GM18520 (cell line): Measurements from ENCODE around the gene CDRT15L2.
"Not testable (repeated sequence)": the region's sequence is repeated elsewhere in the genome, so short reads cannot be mapped to it uniquely, and the experiment has no call there.

Experiments
- ATAC-seq: cut with Tn5 transposase; IDR thresholded peaks from one replicate; pipeline ENCODE4 v1.9.1; 2021; ENCODE audit not compliant: unreplicated experiment

Gene CDRT15L2

GRCh38 chr17:20579424-20579823 lies at the start of gene CDRT15L2:
Gene CDRT15L2, plus strand, starts transcription at chr17:20579724. Its CDS starts 20 bp downstream, at chr17:20579744.
- ATAC-seq, result not testable (repeated sequence)

DNA sequence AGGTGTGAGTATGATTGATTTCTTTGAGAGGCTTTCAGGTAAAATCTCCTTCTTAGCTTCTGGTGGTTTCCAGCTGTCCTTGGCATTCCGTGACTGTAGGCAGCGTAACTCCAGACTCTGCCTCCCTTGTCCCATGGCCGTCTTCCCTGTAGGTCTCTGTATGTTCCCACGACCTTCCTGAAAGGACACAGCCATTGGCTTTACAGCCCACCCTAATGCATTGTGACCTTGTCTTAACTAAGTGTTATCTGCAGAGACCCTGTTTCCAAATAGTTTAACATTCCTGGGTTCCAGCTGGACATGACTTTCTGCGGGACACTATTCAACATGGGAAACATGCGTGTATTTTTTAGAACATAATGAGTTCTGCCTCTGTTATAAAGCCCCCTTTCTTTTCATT lies 49.4 kb upstream of the CDRT15L2 start:
- not testable (repeated sequence) for ATAC-seq

GRCh38 chr17:20532544-20533090 lies 46.9 kb upstream of the CDRT15L2 start:
- ATAC-seq, result not testable (repeated sequence)

GRCh38 chr17:20533206-20533605 lies 46.3 kb upstream of the CDRT15L2 start:
- ATAC-seq, result not testable (repeated sequence)

- not testable (repeated sequence) for ATAC-seq
Measured at GRCh38 chr17:20534711-20535550, 44.6 kb upstream of the CDRT15L2 start.

DNA sequence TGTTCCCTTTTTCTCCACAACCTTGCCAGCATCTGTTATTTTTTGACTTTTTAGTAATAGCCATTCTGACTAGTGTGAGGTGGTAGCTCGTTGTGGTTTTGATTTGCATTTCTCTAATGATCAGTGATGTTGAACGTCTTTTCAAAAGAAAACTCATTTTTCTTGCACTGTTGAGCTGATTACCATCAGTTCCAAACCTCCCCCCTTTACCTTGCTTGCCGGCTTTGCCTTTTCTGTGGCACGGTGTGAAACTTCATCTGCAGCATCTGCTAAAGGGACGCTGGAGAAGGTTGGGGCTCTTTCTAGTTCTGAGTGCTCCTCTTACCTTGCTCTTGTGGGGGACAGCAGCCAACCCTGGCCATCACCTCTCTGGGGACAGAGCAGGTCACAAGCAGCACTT lies 39.1 kb upstream of the CDRT15L2 start:
- ATAC-seq, result peak; percentile 94

- ATAC-seq, result not testable (repeated sequence)
Measured at GRCh38 chr17:20540865-20541264, 38.7 kb upstream of the CDRT15L2 start.

DNA sequence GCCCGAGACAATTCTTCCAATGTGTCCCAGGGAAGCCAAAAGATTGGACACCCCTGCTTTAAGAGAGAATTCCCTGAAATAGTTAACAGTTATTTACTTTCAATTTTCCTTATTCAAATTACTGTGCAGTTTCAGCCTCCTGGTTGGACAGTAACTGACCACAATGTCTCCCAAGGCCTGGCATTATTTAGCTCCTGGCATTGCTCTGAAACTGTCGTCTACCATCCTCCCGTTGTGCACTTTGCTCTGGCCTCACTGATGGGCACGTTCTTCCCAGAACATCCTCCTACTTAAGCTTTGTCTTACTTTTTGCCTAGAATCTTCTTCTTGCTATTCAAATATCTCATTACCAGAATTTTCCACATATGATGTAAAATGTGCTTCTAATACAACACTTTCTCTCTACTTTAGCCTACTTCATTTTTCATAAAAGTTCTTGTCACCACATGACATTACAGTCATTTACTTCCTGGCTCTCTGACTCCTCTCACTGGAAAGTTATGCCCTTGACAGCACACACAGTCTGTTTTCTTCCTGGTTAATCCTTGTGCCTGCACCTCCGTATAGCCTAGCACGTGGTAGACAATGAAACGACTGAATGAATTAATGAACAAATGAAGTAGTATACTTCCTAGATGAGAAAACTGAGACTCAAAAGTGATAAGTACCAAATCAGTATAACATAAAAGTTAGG lies 37.5 kb upstream of the CDRT15L2 start:
- not testable (repeated sequence) for ATAC-seq

- not testable (repeated sequence) for ATAC-seq
Measured at GRCh38 chr17:20547923-20548322, 31.6 kb upstream of the CDRT15L2 start.

- not testable (repeated sequence) for ATAC-seq
Measured at GRCh38 chr17:20552920-20553319, 26.6 kb upstream of the CDRT15L2 start.

DNA sequence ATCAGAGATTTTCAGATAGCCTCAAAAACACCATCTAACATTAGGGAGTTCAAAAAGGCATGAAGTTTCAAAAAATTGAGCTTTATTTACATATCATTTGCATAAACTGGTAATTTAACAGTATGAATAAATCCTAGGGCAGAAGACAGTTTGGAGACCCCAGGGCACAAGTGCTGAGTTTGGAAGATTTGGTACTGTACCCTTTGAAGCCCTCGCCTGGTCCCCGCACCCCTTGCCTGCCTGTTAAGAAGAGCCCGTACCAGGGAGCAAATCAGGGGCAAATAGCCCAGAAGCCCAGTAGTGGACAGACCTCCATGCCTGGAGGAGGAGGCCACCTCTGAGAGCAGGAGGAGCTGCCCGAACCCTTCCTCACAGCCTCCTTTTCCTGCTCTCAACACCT lies 24.8 kb upstream of the CDRT15L2 start:
- not testable (repeated sequence) for ATAC-seq

DNA sequence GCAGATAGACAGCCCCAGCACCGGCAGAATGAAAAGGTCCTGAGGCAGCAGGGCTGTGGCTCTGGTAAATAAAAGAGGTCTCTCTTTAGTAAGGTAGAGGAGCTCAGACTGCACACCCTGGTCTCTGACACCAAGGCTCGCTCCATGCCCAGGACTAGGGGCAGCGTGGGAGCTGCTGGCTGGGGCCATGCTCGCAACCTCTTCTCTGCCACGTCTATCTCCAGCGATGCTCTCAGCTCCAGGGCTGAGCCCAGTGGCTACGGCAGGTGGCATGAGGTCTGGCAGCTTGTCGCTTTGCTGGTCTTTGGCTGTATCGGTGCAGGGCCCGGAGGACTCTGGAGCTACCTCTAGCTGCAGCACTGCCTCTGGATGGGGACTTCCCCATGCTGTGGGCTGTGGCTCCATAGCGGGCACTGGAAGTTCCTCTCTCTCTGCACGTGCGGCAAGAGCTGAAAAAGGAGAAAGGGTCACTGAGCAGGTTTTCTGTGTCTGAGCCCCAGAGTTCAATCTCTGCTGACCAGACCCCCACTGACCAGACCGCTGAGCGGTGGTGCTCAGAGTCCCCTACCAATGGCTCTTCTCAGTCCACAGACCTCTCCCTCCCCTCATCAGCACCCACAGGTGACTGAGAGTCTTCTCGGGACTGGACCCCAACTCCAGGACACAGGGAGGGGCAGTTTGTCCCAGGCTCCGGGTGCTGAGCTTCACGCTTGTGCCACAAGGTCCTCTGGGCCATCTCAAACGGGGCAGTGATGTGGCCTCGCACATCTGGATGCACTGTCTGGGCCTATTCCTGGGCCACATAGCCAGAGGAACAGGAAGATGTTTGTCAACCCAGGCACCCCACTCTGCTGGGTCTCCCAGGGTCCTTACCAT lies 24.2 kb upstream of the CDRT15L2 start:
- not testable (repeated sequence) for ATAC-seq

- ATAC-seq, result not testable (repeated sequence)
Measured at GRCh38 chr17:20558096-20558495, 21.4 kb upstream of the CDRT15L2 start.

DNA sequence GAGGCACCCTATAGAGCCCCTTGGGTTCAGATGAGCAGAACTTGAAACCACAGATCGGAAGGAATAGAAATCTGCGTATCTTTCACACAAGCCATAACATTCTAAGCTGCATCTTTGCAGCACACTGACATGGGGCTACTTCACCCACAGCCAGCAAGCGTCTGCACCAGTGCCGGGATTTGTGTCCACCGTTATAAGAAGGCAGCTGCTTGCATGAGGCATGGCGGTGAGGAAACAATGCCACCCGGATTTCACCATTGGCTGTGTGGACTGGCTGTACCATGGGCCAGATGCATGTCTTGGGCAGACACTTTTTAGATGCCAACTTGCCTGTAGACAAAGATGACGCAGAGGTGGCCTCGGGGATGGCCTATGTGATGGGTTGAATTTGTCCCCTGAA lies 20.5 kb upstream of the CDRT15L2 start:
- not testable (repeated sequence) for ATAC-seq

DNA sequence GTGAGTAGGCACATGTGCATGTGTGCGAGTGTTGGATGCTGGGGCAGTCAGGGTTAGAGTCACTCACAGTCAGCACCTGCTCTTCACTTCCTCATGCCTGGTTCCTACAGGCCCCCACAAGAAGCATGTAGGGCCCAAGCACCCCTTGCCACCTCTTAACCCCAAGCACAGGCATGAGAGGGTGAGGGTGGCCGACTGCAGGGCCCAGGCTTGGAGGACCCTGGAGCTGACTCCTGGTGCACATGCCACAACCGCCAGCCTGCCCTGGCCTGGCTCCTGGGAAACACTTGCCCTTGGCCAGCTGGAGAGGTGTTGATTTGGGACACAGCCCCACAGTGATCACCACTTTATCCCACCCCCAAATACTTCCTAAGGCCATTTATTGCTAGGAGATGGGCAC lies 16.9 kb upstream of the CDRT15L2 start:
- ATAC-seq, result no peak

DNA sequence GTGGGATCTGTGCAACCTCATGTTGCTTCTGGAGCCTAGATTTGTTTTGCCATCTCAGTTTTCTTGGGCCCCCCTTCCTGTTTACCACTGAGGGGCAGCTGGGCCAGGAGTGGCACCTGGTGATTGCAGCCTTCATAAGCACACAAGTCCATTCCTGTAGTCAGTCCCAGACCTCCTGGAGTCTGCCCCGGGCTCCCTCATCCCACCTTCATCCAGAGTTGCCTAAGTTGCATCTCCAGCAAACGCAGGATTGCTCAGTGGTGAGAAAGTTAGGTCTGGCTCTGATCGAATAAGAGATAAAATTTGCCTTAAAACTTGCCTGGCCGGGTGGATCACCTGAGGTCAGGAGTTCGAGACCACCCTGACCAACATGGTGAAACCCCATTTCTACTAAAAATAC lies 14.3 kb upstream of the CDRT15L2 start:
- ATAC-seq, result not testable (repeated sequence)

GRCh38 chr17:20565711-20566110 lies 13.8 kb upstream of the CDRT15L2 start:
- no peak for ATAC-seq

- ATAC-seq, result not testable (repeated sequence)
Measured at GRCh38 chr17:20566736-20567135, 12.8 kb upstream of the CDRT15L2 start.

- ATAC-seq, result not testable (repeated sequence)
Measured at GRCh38 chr17:20567421-20567820, 12.1 kb upstream of the CDRT15L2 start.

DNA sequence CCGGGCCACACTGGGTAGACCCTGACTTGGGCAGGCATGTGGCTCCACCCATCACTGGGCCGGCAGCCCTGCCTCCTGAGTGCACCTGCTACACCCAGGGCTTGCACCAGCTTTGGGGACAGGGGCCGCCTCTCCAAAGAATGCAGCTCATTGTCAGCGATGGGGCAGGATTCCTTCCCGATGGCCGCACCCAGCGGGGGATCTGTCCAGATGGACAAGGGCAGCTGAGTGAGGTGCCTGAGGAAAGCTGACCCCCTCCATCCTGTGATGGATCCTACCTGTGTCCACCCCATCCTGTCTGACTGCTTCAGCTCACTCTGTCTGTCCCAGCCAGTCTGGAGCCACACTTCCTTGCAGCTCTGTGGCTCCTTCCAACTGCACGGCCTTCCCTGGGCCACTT lies 10.9 kb upstream of the CDRT15L2 start:
- ATAC-seq, result not testable (repeated sequence)

DNA sequence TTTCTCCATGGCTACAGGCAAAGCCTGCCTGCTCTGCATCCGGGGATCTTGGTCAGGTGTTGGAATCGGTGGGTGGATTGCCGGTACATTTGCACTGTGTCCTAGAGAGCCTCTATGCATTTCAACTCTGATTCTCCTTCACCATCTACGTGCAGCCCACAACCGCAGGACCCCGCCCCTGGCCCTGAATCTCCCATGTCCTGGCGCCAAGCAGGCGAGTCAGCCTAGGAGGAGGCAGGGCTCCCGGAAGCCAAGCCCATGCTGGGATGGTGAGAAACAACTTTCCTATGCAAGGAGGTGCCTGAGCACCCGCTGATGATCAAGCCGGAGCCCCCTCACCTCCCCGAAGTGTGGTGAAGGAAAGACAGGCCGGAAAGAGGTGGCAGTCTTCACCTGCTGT lies 7.9 kb upstream of the CDRT15L2 start:
- ATAC-seq, result not testable (repeated sequence)
